Ascending aorta (tissue), 2 donors: ENCODE results near the gene SPON2. TPM values are rescaled to one million over a fixed set of nuclear protein-coding genes. Genes with fewer than 3 reads are reported as not detected.

Experiments
- DNase-seq, 2 donors: peaks; one replicate each; pipeline ENCODE4 v3.0.0-alpha.2; 2019; ENCODE audit warnings: low spot score in 2 of 2
- H3K27ac ChIP-seq, 2 donors: fragments of 200-600 bp; sonication (generic); one replicate each; pipeline ENCODE4 v1.5.1; 2016 to 2017; ENCODE audit warnings: mild to moderate bottlenecking in 1 of 2
- H3K27me3 ChIP-seq: fragments of 200-600 bp; sonication (generic); one replicate; pipeline ENCODE4 v1.5.1; 2017
- H3K36me3 ChIP-seq, 2 donors: fragments of 200-600 bp; sonication (generic); one replicate each; pipeline ENCODE4 v1.5.1; 2016
- H3K4me1 ChIP-seq, 2 donors: fragments of 200-600 bp; sonication (generic); one replicate each; pipeline ENCODE4 v1.5.1; 2016 to 2017; ENCODE audit warnings: mild to moderate bottlenecking in 1 of 2
- H3K4me3 ChIP-seq, 2 donors: fragments of 200-600 bp; sonication (generic); one replicate each; pipeline ENCODE4 v1.5.1; 2016 to 2017; ENCODE audit warnings: mild to moderate bottlenecking in 1 of 2
- H3K9me3 ChIP-seq, 2 donors: fragments of 200-600 bp; sonication (generic); one replicate each; pipeline ENCODE4 v1.5.1; 2016
- intact Hi-C: fragments of 100-400 bp; cut with DNase I; formaldehyde crosslinking; loops from one replicate; pipeline ENCODE4 v1.15.1; 2023
- total RNA-seq: library from RNA; depleted of rRNA; stranded (reverse); fragments of >200 nt; gene quantifications from one replicate; pipeline ENCODE4 v1.1.0, GENCODE V29; 2016
- TF ChIP-seq, protein P1 (sequence below), 3 experiments: fragments of 200-600 bp in 2 of 3; fragments of 450-650 bp in 1 of 3; sonication (generic) in 2 of 3; IDR thresholded peaks; one replicate each; pipeline ENCODE4 v1.5.1; 2016 to 2019; ENCODE audit warnings: antibody characterized with exemption in 3 of 3, mild to moderate bottlenecking in 1 of 3, moderate library complexity in 1 of 3

Gene SPON2
- total RNA-seq, 1 donor from 2014 or later = 14.0 TPM

- H3K27me3 ChIP-seq = peaks cover 22% of the 10 kb centered on the region
- TF ChIP-seq, protein P1, sequence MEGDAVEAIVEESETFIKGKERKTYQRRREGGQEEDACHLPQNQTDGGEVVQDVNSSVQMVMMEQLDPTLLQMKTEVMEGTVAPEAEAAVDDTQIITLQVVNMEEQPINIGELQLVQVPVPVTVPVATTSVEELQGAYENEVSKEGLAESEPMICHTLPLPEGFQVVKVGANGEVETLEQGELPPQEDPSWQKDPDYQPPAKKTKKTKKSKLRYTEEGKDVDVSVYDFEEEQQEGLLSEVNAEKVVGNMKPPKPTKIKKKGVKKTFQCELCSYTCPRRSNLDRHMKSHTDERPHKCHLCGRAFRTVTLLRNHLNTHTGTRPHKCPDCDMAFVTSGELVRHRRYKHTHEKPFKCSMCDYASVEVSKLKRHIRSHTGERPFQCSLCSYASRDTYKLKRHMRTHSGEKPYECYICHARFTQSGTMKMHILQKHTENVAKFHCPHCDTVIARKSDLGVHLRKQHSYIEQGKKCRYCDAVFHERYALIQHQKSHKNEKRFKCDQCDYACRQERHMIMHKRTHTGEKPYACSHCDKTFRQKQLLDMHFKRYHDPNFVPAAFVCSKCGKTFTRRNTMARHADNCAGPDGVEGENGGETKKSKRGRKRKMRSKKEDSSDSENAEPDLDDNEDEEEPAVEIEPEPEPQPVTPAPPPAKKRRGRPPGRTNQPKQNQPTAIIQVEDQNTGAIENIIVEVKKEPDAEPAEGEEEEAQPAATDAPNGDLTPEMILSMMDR (IDR thresholded peaks at IDR 0.05) = no peak
- no peaks in the 10 kb centered on the region for H3K36me3 ChIP-seq
- intact Hi-C loops = loop anchor here (5.0 kb wide), 1 partner anchor 183 kb away; no protein-coding TSS in a partner anchor
- DNase-seq = no peak
- H3K27ac ChIP-seq = no peak overlapping the region
- no peak overlapping the region for H3K4me3 ChIP-seq
- no peaks in the 10 kb centered on the region for H3K9me3 ChIP-seq
- H3K4me1 ChIP-seq = peaks cover 8 to 22% of the 10 kb centered on the region in 2 donors
Measured at GRCh38 chr4:1169691-1170096, 2.7 kb downstream of the SPON2 start.

GRCh38 chr4:1169171-1169671 is 3.2 kb downstream of the SPON2 start:
- no peak overlapping the region for H3K4me3 ChIP-seq
- peaks cover 8 to 22% of the 10 kb centered on the region in 2 donors for H3K4me1 ChIP-seq
- no peaks in the 10 kb centered on the region for H3K9me3 ChIP-seq
- no peak for DNase-seq
- TF ChIP-seq, protein P1 (IDR thresholded peaks at IDR 0.05) = no peak
- H3K36me3 ChIP-seq = no peaks in the 10 kb centered on the region
- intact Hi-C loops = loop anchor here (5.0 kb wide), 1 partner anchor 183 kb away; no protein-coding TSS in a partner anchor
- peaks cover 22% of the 10 kb centered on the region for H3K27me3 ChIP-seq
- no peak overlapping the region for H3K27ac ChIP-seq

GRCh38 chr4:1168191-1169101 is 3.9 kb downstream of the SPON2 start:
- no peak overlapping the region for H3K27ac ChIP-seq
- H3K4me3 ChIP-seq = no peak overlapping the region
- peaks cover 22% of the 10 kb centered on the region for H3K27me3 ChIP-seq
- no peaks in the 10 kb centered on the region for H3K36me3 ChIP-seq
- intact Hi-C loops = loop anchor here (5.0 kb wide), 1 partner anchor 184 kb away; no protein-coding TSS in a partner anchor
- H3K9me3 ChIP-seq = no peaks in the 10 kb centered on the region
- no peak for DNase-seq
- peaks cover 8 to 22% of the 10 kb centered on the region in 2 donors for H3K4me1 ChIP-seq
- TF ChIP-seq, protein P1 (IDR thresholded peaks at IDR 0.05) = no peak

DNA sequence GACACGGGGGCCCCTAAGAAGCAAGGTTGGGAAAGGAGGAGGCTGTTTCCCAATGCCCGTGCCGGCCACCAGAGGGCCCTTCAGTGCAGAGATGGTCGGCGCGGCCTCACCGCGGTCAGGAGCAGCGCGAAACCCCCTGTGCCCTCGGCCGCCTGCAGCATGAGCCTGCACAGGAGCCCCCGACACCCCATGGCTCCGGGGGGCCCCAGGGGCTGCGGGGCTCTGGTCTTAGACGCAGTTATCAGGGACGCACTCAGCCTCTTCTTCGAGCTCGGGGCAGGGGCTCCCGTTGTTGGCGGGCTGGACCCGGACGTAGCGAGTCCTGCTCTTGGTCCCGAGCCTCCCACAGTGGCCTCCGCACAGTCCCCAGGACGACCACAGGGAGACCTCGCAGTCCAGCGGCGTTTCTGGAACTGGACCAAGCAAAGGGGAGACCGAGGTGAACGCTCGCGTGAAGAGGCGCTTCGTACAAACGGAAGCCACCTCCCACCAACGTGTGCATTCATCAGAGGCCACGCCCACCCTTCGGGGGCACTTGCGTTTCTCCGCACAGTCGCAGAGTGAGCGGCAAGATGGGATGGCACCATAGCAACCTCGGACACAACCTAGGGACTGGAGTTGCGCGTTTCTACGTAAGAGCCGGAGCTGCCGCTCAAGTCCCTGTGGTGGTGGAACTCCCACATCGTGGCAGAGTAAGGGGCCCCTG is 5.0 kb downstream of the SPON2 start:
- TF ChIP-seq, protein P1 (IDR thresholded peaks at IDR 0.05) = peak; percentile 76 to 89 (median 85)
- DNase-seq = peak in 1 of 2 donors; percentile 89
- H3K9me3 ChIP-seq = no peaks in the 10 kb centered on the region
- peak overlapping the region; percentile 72 to 91 for H3K4me3 ChIP-seq
- H3K27ac ChIP-seq = no peak overlapping the region
- intact Hi-C loops = loop anchor here (1.0 to 5.0 kb wide), 7 partner anchors 25 to 185 kb away; partner anchors contain the start of gene MAEA
- no peaks in the 10 kb centered on the region for H3K36me3 ChIP-seq
- peaks cover 8 to 22% of the 10 kb centered on the region in 2 donors for H3K4me1 ChIP-seq
- peaks cover 20% of the 10 kb centered on the region for H3K27me3 ChIP-seq

- TF ChIP-seq, protein P1 (IDR thresholded peaks at IDR 0.05) = no peak
- H3K4me1 ChIP-seq = peaks cover 7 to 19% of the 10 kb centered on the region in 2 donors
- no peaks in the 10 kb centered on the region for H3K36me3 ChIP-seq
- intact Hi-C loops = loop anchor here (1.0 to 5.0 kb wide), 7 partner anchors 26 to 186 kb away; partner anchors contain the start of gene MAEA
- H3K27me3 ChIP-seq = peaks cover 13% of the 10 kb centered on the region
- no peaks in the 10 kb centered on the region for H3K9me3 ChIP-seq
- no peak for DNase-seq
- H3K4me3 ChIP-seq = peak overlapping the region; percentile 72 to 91
- no peak overlapping the region for H3K27ac ChIP-seq
Measured at GRCh38 chr4:1166509-1167243, 5.7 kb downstream of the SPON2 start.
